IMR-90 (cell line): Measurements from ENCODE around the gene LCE1B. TPM values are rescaled to one million over a fixed set of nuclear protein-coding genes. Genes with fewer than 3 reads are reported as not detected.

Source experiments
- ATAC-seq: fragments of 200-7000 bp; cut with Tn5 transposase; 2 replicates; pipeline ENCODE4 v1.9.1; 2020; ENCODE audit warnings: low read depth, mild to moderate bottlenecking, moderate library complexity
- BruUV-seq: library from RNA; stranded (reverse); fragments of 400-500 nt; replicated peaks from 2 replicates; lab custom pipeline; 2021; lab: Mats Ljungman, UMichigan
- CTCF ChIA-PET: fragments of 300-600 bp; formaldehyde crosslinking; extraction: SDS; loops from one replicate; lab custom pipeline; 2021; ENCODE audit warnings: antibody characterized with exemption; lab: Yijun Ruan, JAX
- POLR2A ChIA-PET: fragments of 300-600 bp; sonication (Branson Sonifier 250); formaldehyde crosslinking; loops from one replicate; lab custom pipeline; 2022; ENCODE audit warnings: antibody characterized with exemption; ENCODE audit not compliant: unreplicated experiment; lab: Charles Lee
- DNase-seq: peaks from one replicate; pipeline ENCODE4 v3.0.0; 2013
- H2AFZ ChIP-seq: replicated peaks from 2 replicates; pipeline ENCODE3; 2013; ENCODE audit warnings: low read length, mild to moderate bottlenecking; ENCODE audit not compliant: poor library complexity
- H2AK5ac ChIP-seq: 2 replicates; pipeline ENCODE4 v1.6.1; 2013; ENCODE audit warnings: low read depth, low read length, inconsistent platforms
- H2AK9ac ChIP-seq: replicated peaks from 2 replicates; pipeline ENCODE3; 2013; ENCODE audit warnings: mild to moderate bottlenecking, low read depth, low read length, moderate library complexity; ENCODE audit not compliant: poor library complexity
- H2BK120ac ChIP-seq: 2 replicates; pipeline ENCODE4 v1.6.1; 2013; ENCODE audit warnings: low read depth, low read length, inconsistent platforms
- H2BK15ac ChIP-seq: 3 replicates; pipeline ENCODE4 v1.6.1; 2013; ENCODE audit warnings: low read depth, low read length, inconsistent platforms
- H2BK20ac ChIP-seq: 2 replicates; pipeline ENCODE4 v1.6.1; 2013; ENCODE audit warnings: low read depth, mild to moderate bottlenecking, inconsistent platforms, low read length, moderate library complexity
- H2BK5ac ChIP-seq: 2 replicates; pipeline ENCODE4 v1.6.1; 2013; ENCODE audit warnings: mild to moderate bottlenecking, low read depth, low read length, inconsistent platforms; ENCODE audit not compliant: poor library complexity, severe bottlenecking
- H3K14ac ChIP-seq: replicated peaks from 2 replicates; pipeline ENCODE4 v1.6.1; 2013; ENCODE audit warnings: low read depth, low read length, inconsistent platforms
- H3K18ac ChIP-seq: 2 replicates; pipeline ENCODE4 v1.6.1; 2013; ENCODE audit warnings: low read depth, low read length, control low read depth
- H3K23ac ChIP-seq: 2 replicates; pipeline ENCODE4 v1.6.1; 2013; ENCODE audit warnings: low read depth, low read length, inconsistent platforms
- H3K27ac ChIP-seq: 2 replicates; pipeline ENCODE4 v1.5.1; 2013; ENCODE audit warnings: mild to moderate bottlenecking, control low read depth, low read length; ENCODE audit not compliant: insufficient read depth
- H3K27me3 ChIP-seq: 2 replicates; pipeline ENCODE4 v1.6.1; 2013; ENCODE audit warnings: low read length; ENCODE audit not compliant: control insufficient read depth, insufficient read depth
- H3K36me3 ChIP-seq: 2 replicates; pipeline ENCODE4 v1.6.1; 2013; ENCODE audit warnings: low read length, mixed read lengths; ENCODE audit not compliant: control insufficient read depth, insufficient read depth
- H3K4ac ChIP-seq: 2 replicates; pipeline ENCODE4 v1.6.1; 2013; ENCODE audit warnings: low read depth, low read length, inconsistent platforms
- H3K4me1 ChIP-seq: 2 replicates; pipeline ENCODE4 v1.6.1; 2013; ENCODE audit warnings: low read length, mixed read lengths; ENCODE audit not compliant: control insufficient read depth, insufficient read depth
- H3K4me2 ChIP-seq: 2 replicates; pipeline ENCODE4 v1.6.1; 2013; ENCODE audit warnings: low read depth, mild to moderate bottlenecking, control low read depth, low read length, moderate library complexity
- H3K4me3 ChIP-seq: 2 replicates; pipeline ENCODE4 v1.5.1; 2013; ENCODE audit warnings: low read depth, mild to moderate bottlenecking, control low read depth, low read length, moderate library complexity; ENCODE audit not compliant: insufficient read depth
- H3K56ac ChIP-seq: 2 replicates; pipeline ENCODE4 v1.6.1; 2013; ENCODE audit warnings: low read length, inconsistent platforms; ENCODE audit not compliant: insufficient read depth; ENCODE audit errors: extremely low read depth
- H3K79me1 ChIP-seq, 2 experiments: 2 replicates each; pipeline ENCODE4 v1.6.1; 2013; ENCODE audit warnings: low read length in 2 of 2, inconsistent platforms in 1 of 2, low read depth in 1 of 2
- H3K9ac ChIP-seq: 2 replicates; pipeline ENCODE4 v1.6.1; 2013; ENCODE audit warnings: low read depth, low read length, control low read depth
- H3K9me1 ChIP-seq: 2 replicates; pipeline ENCODE4 v1.6.1; 2013; ENCODE audit warnings: low read length, inconsistent platforms; ENCODE audit not compliant: insufficient read depth
- H3K9me3 ChIP-seq: 2 replicates; pipeline ENCODE4 v1.6.1; 2013; ENCODE audit warnings: low read length; ENCODE audit not compliant: control insufficient read depth, insufficient read depth
- H4K20me1 ChIP-seq: 2 replicates; pipeline ENCODE4 v1.6.1; 2013; ENCODE audit warnings: low read length, inconsistent platforms; ENCODE audit not compliant: insufficient read depth
- H4K5ac ChIP-seq: 2 replicates; pipeline ENCODE4 v1.6.1; 2013; ENCODE audit warnings: mild to moderate bottlenecking, low read depth, low read length, control low read depth
- H4K8ac ChIP-seq, 2 experiments: 2 replicates each; pipeline ENCODE4 v1.6.1; 2013; ENCODE audit warnings: low read depth in 2 of 2, low read length in 2 of 2, control low read depth in 1 of 2, inconsistent platforms in 1 of 2
- H4K91ac ChIP-seq: 2 replicates; pipeline ENCODE4 v1.6.1; 2013; ENCODE audit warnings: low read depth, low read length, inconsistent platforms; ENCODE audit not compliant: insufficient read depth
- BHLHE40 ChIP-seq: fragments of 150-350 bp; IDR thresholded peaks from 2 replicates; pipeline ENCODE4 v1.6.1; 2016; ENCODE audit warnings: mild to moderate bottlenecking, low read depth, low read length
- CEBPB ChIP-seq: IDR thresholded peaks from 2 replicates; pipeline ENCODE4 v1.6.1; 2012; ENCODE audit warnings: low read depth, low read length, improper control_type of control experiment
- CTCF ChIP-seq: conservative IDR thresholded peaks from 2 replicates; pipeline ENCODE4 v1.5.1; 2012; ENCODE audit warnings: mild to moderate bottlenecking, low read depth, low read length, improper control_type of control experiment
- FOS ChIP-seq: fragments of 150-350 bp; IDR thresholded peaks from 2 replicates; pipeline ENCODE4 v1.6.1; 2016; ENCODE audit warnings: low read depth, low read length
- MAFK ChIP-seq: IDR thresholded peaks from 2 replicates; pipeline ENCODE4 v1.6.1; 2012; ENCODE audit warnings: low read depth, low read length, improper control_type of control experiment
- MAZ ChIP-seq: IDR thresholded peaks from 2 replicates; pipeline ENCODE4 v1.6.1; 2012; ENCODE audit warnings: low read depth, mild to moderate bottlenecking, low read length, improper control_type of control experiment, moderate library complexity, borderline replicate concordance
- MXI1 ChIP-seq: IDR thresholded peaks from 2 replicates; pipeline ENCODE4 v1.6.1; 2012; ENCODE audit warnings: low read depth, mild to moderate bottlenecking, low read length, moderate library complexity, borderline replicate concordance
- POLR2A ChIP-seq: IDR thresholded peaks from 2 replicates; pipeline ENCODE4 v1.6.1; 2012; ENCODE audit warnings: mild to moderate bottlenecking, low read depth, low read length
- RAD21 ChIP-seq: IDR thresholded peaks from 2 replicates; pipeline ENCODE4 v1.6.1; 2012; ENCODE audit warnings: low read length, improper control_type of control experiment
- RCOR1 ChIP-seq: IDR thresholded peaks from 2 replicates; pipeline ENCODE4 v1.6.1; 2012; ENCODE audit warnings: mild to moderate bottlenecking, low read length, improper control_type of control experiment; ENCODE audit not compliant: insufficient replicate concordance
- RFX5 ChIP-seq: IDR thresholded peaks from 2 replicates; pipeline ENCODE4 v1.8.0; 2012; ENCODE audit warnings: low read depth, mild to moderate bottlenecking, low read length, moderate library complexity
- SMC3 ChIP-seq: fragments of 150-350 bp; IDR thresholded peaks from 2 replicates; pipeline ENCODE4 v1.6.1; 2016; ENCODE audit warnings: low read depth, mild to moderate bottlenecking, antibody characterized with exemption, low read length, moderate library complexity
- dilution Hi-C: fragments of 300-500 bp; cut with HindIII; formaldehyde crosslinking; loops from one replicate; pipeline ENCODE4 v1.14.3; 2018; ENCODE audit warnings: low sequenced_read_pairs; ENCODE audit not compliant: unreplicated experiment
- in situ Hi-C: fragments of 300-500 bp; cut with MboI; formaldehyde crosslinking; loops from 3 replicates; pipeline ENCODE4 v1.14.3; 2019; ENCODE audit warnings: low sequenced_read_pairs, inconsistent platforms, mixed read lengths
- intact Hi-C: fragments of 100-400 bp; cut with micrococcal nuclease; formaldehyde crosslinking; loops from 2 replicates; pipeline ENCODE4 v1.10.0; 2022
- polyA plus RNA-seq, 3 experiments: library from polyadenylated mRNA; depleted of rRNA; stranded (reverse); fragments of >200 nt; gene quantifications; 2 replicates each; pipeline ENCODE4 v1.2.3, GENCODE V29; 2012; ENCODE audit warnings: low replicate concordance in 1 of 3
- total RNA-seq: library from RNA; depleted of rRNA; stranded (reverse); fragments of >200 nt; gene quantifications from 2 replicates; pipeline ENCODE4 v1.2.3, GENCODE V29; 2012
- TF ChIP-seq, protein P1 (sequence below): fragments of 150-350 bp; IDR thresholded peaks from 2 replicates; pipeline ENCODE4 v1.6.1; 2016; ENCODE audit warnings: low read depth, mild to moderate bottlenecking, low read length, moderate library complexity, borderline replicate concordance

LCE1B gene
- total and polyA plus RNA-seq, 2 of the 4 experiments (the other 2 are of a cell fraction) = not detected

DNA sequence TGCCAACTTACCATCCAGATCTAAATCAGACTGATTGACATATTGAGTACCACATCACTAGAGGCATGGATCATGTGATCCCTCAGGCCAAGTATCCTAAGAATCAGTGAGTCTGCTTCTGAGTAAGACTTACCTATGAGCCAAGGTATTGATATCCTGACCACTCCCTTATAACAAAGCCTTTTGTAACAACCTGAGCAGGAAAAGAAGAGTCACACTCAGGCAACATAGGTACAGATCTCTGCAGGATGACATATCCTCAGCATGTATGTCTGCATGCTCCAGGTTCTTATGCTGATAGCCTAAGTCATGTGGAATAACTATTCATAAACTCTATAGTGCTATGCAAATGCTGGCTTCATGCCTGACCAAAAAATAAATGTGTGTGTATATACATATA, 13.2 kb downstream of the LCE1B start:
- H2AFZ ChIP-seq = no peak overlapping the region
- no peak overlapping the region for H2BK15ac ChIP-seq
- H2BK20ac ChIP-seq = no peak overlapping the region
- no peak overlapping the region for H3K4me2 ChIP-seq
- no peak overlapping the region for H3K4me3 ChIP-seq
- no peak for TF ChIP-seq POLR2A
- TF ChIP-seq FOS = no peak
- TF ChIP-seq RAD21 = no peak
- no peak for TF ChIP-seq BHLHE40
- TF ChIP-seq MAFK = no peak
- TF ChIP-seq RFX5 = no peak
- TF ChIP-seq, protein P1, sequence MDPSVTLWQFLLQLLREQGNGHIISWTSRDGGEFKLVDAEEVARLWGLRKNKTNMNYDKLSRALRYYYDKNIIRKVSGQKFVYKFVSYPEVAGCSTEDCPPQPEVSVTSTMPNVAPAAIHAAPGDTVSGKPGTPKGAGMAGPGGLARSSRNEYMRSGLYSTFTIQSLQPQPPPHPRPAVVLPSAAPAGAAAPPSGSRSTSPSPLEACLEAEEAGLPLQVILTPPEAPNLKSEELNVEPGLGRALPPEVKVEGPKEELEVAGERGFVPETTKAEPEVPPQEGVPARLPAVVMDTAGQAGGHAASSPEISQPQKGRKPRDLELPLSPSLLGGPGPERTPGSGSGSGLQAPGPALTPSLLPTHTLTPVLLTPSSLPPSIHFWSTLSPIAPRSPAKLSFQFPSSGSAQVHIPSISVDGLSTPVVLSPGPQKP = no peak
- TF ChIP-seq CTCF = no peak
- TF ChIP-seq RCOR1 = no peak
- TF ChIP-seq CEBPB = no peak
- no peak for TF ChIP-seq MAZ
- TF ChIP-seq MXI1 = no peak
- no peak for TF ChIP-seq SMC3
- H2BK120ac ChIP-seq = no peak overlapping the region
- H4K20me1 ChIP-seq = no peaks in the 10 kb centered on the region
- H4K8ac ChIP-seq = no peak overlapping the region
- no peak overlapping the region for H2AK5ac ChIP-seq
- no peak for ATAC-seq
- H3K9me3 ChIP-seq = no peaks in the 10 kb centered on the region
- no peak overlapping the region for H3K23ac ChIP-seq
- no peaks in the 10 kb centered on the region for H3K79me1 ChIP-seq
- in situ Hi-C loops (no loop called here), intact Hi-C loops (no loop called here), dilution Hi-C loops (no loop called here)
- no peak overlapping the region for H4K5ac ChIP-seq
- ChIA-PET POLR2A (no interaction called here), CTCF (no interaction called here)
- no peak overlapping the region for H3K14ac ChIP-seq
- no peak overlapping the region for H3K18ac ChIP-seq
- H3K4me1 ChIP-seq = no peaks in the 10 kb centered on the region
- H2AK9ac ChIP-seq = no peak overlapping the region
- no peak overlapping the region for H3K56ac ChIP-seq
- BruUV-seq = no TSS peak
- no peaks in the 10 kb centered on the region for H3K9me1 ChIP-seq
- H3K27me3 ChIP-seq = no peaks in the 10 kb centered on the region
- no peaks in the 10 kb centered on the region for H3K36me3 ChIP-seq
- no peak overlapping the region for H2BK5ac ChIP-seq
- no peak overlapping the region for H3K4ac ChIP-seq
- H4K91ac ChIP-seq = no peak overlapping the region
- H3K9ac ChIP-seq = no peak overlapping the region
- no peak overlapping the region for H3K27ac ChIP-seq
- no peak for DNase-seq
